SU-DHL-6 (cell line): ENCODE measurements around the gene ECI2.

Source experiments
- H2AFZ ChIP-seq: fragments of 200-600 bp; sonication (generic); 2 replicates; pipeline ENCODE4 v1.6.1; 2014; ENCODE audit warnings: low read depth, mild to moderate bottlenecking, moderate library complexity, mixed read lengths, antibody characterized with exemption, low read length; ENCODE audit not compliant: severe bottlenecking
- H3F3A ChIP-seq: fragments of 200-600 bp; shearing (Covaris generic); 2 replicates; pipeline ENCODE4 v1.6.0; 2016; ENCODE audit warnings: antibody characterized with exemption, mild to moderate bottlenecking; ENCODE audit not compliant: insufficient read depth
- H3K27ac ChIP-seq: fragments of 200-600 bp; sonication (generic); 2 replicates; pipeline ENCODE4 v1.5.1; 2016; ENCODE audit warnings: low read depth, mild to moderate bottlenecking, low read length, moderate library complexity, mixed read lengths
- H3K27me3 ChIP-seq: fragments of 200-600 bp; sonication (generic), shearing (Covaris generic); 2 replicates; pipeline ENCODE4 v1.6.0; 2014; ENCODE audit warnings: mild to moderate bottlenecking, low read length
- H3K36me3 ChIP-seq: fragments of 200-600 bp; sonication (generic); 2 replicates; pipeline ENCODE4 v1.6.1; 2014; ENCODE audit warnings: mild to moderate bottlenecking, low read length, mixed read lengths
- H3K4me2 ChIP-seq: fragments of 300-600, 200-600 bp; shearing (Covaris generic), sonication (generic); 2 replicates; pipeline ENCODE4 v1.6.0; 2014; ENCODE audit warnings: low read length, low read depth, mild to moderate bottlenecking; ENCODE audit not compliant: poor library complexity, severe bottlenecking
- H3K4me3 ChIP-seq: fragments of 200-600 bp; sonication (generic); 2 replicates; pipeline ENCODE4 v1.5.1; 2014; ENCODE audit warnings: antibody characterized with exemption, low read length, mild to moderate bottlenecking, mixed read lengths; ENCODE audit not compliant: insufficient read depth, poor library complexity, severe bottlenecking
- H3K79me2 ChIP-seq: fragments of 200-600 bp; sonication (generic); 2 replicates; pipeline ENCODE4 v1.6.1; 2014; ENCODE audit warnings: mild to moderate bottlenecking, low read length, moderate library complexity; ENCODE audit not compliant: insufficient read depth
- H3K9ac ChIP-seq: fragments of 200-600 bp; sonication (generic); 2 replicates; pipeline ENCODE4 v1.7.0; 2014; ENCODE audit warnings: mild to moderate bottlenecking, low read length
- H3K9me2 ChIP-seq: fragments of 200-600 bp; sonication (generic); replicated peaks from 2 replicates; pipeline ENCODE4 v1.6.1; 2014; ENCODE audit warnings: low read length; ENCODE audit not compliant: insufficient read depth
- H3K9me3 ChIP-seq: fragments of 200-600 bp; sonication (generic); 2 replicates; pipeline ENCODE4 v1.6.1; 2014; ENCODE audit warnings: low read length, mixed read lengths; ENCODE audit not compliant: insufficient read depth
- H4K20me1 ChIP-seq: fragments of 200-600 bp; sonication (generic); 2 replicates; pipeline ENCODE4 v1.6.1; 2014; ENCODE audit warnings: low read depth, mild to moderate bottlenecking, antibody characterized with exemption, low read length, moderate library complexity, mixed read lengths
- EZH2phosphoT487 ChIP-seq: fragments of 200-600 bp; sonication (generic), shearing (Covaris generic); conservative IDR thresholded peaks from 2 replicates; pipeline ENCODE4 v1.6.1; 2018; ENCODE audit warnings: mild to moderate bottlenecking, antibody characterized with exemption, low read length, moderate library complexity, mixed read lengths
- TF ChIP-seq, protein P1 (sequence below): fragments of 200-600 bp; sonication (generic); IDR thresholded peaks from one replicate; pipeline ENCODE4 v1.5.1; 2017; ENCODE audit warnings: antibody characterized with exemption, mild to moderate bottlenecking, low read length, moderate library complexity; ENCODE audit not compliant: insufficient read depth, poor library complexity, severe bottlenecking

The ECI2 gene

GRCh38 chr6:4178737-4179333, 43.5 kb upstream of the ECI2 start:
- no peak overlapping the region for H3K27ac ChIP-seq
- no peak overlapping the region for H3K4me2 ChIP-seq
- no peaks in the 10 kb centered on the region for H3K9me2 ChIP-seq
- no peaks in the 10 kb centered on the region for H4K20me1 ChIP-seq
- H3K27me3 ChIP-seq: peaks cover 2% of the 10 kb centered on the region; the same call in 1 of the 2 replicates
- no peaks in the 10 kb centered on the region for H3K79me2 ChIP-seq
- no peaks in the 10 kb centered on the region for H3F3A ChIP-seq
- no peak overlapping the region for H2AFZ ChIP-seq
- H3K4me3 ChIP-seq: no peak overlapping the region
- H3K9ac ChIP-seq: no peak overlapping the region
- no peaks in the 10 kb centered on the region for H3K36me3 ChIP-seq
- TF ChIP-seq, protein P1, sequence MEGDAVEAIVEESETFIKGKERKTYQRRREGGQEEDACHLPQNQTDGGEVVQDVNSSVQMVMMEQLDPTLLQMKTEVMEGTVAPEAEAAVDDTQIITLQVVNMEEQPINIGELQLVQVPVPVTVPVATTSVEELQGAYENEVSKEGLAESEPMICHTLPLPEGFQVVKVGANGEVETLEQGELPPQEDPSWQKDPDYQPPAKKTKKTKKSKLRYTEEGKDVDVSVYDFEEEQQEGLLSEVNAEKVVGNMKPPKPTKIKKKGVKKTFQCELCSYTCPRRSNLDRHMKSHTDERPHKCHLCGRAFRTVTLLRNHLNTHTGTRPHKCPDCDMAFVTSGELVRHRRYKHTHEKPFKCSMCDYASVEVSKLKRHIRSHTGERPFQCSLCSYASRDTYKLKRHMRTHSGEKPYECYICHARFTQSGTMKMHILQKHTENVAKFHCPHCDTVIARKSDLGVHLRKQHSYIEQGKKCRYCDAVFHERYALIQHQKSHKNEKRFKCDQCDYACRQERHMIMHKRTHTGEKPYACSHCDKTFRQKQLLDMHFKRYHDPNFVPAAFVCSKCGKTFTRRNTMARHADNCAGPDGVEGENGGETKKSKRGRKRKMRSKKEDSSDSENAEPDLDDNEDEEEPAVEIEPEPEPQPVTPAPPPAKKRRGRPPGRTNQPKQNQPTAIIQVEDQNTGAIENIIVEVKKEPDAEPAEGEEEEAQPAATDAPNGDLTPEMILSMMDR: no peak
- no peaks in the 10 kb centered on the region for H3K9me3 ChIP-seq

- TF ChIP-seq, protein P1: no peak
- TF ChIP-seq EZH2phosphoT487: no peak
- Histone ChIP-seq H3K79me2 (no peaks in the 10 kb centered on the region), H3K9me2 (no peaks in the 10 kb centered on the region), H3K36me3 (no peaks in the 10 kb centered on the region), H3K27me3 (no peaks in the 10 kb centered on the region; the same call in 1 of the 2 replicates), H2AFZ (no peak overlapping the region), H4K20me1 (no peaks in the 10 kb centered on the region), H3K4me3 (no peak overlapping the region), H3F3A (no peaks in the 10 kb centered on the region), H3K4me2 (no peak overlapping the region), H3K9me3 (no peaks in the 10 kb centered on the region), H3K27ac (no peak overlapping the region), H3K9ac (no peak overlapping the region)
Observed at GRCh38 chr6:4176907-4177306, 41.5 kb upstream of the ECI2 start.

DNA sequence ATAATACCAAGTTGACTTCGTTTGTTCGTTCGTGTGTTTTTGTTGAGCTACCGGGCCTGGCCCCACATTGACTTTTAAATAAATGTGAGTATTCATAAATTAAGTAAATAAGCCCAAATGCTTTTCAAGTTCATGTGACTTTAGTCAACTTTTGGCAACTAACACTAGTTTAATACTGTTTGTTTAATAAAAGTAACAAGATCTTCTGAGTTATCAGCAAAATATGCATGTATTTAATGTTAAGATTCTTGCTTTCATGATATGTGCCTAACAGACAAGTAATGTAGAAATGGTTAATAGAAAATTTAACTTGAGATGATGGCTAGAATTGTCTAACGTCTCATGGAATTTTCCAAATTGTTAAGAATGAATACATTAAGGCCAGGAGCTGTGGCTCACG, 38.7 kb upstream of the ECI2 start:
- Histone ChIP-seq H3K27ac (no peak overlapping the region), H4K20me1 (no peaks in the 10 kb centered on the region), H3K9me3 (no peaks in the 10 kb centered on the region), H3K9me2 (no peaks in the 10 kb centered on the region), H3K27me3 (no peaks in the 10 kb centered on the region), H3F3A (no peaks in the 10 kb centered on the region), H3K4me2 (no peak overlapping the region), H3K4me3 (no peak overlapping the region), H3K36me3 (no peaks in the 10 kb centered on the region), H2AFZ (no peak overlapping the region), H3K79me2 (no peaks in the 10 kb centered on the region), H3K9ac (no peak overlapping the region)
- TF ChIP-seq EZH2phosphoT487: no peak
- TF ChIP-seq, protein P1: no peak
